ENCODE data around the gene CYB5D1.
"Not testable (repeated sequence)": the region's sequence is repeated elsewhere in the genome, so short reads cannot be mapped to it uniquely, and the experiment has no call there.

Gene CYB5D1

DNA sequence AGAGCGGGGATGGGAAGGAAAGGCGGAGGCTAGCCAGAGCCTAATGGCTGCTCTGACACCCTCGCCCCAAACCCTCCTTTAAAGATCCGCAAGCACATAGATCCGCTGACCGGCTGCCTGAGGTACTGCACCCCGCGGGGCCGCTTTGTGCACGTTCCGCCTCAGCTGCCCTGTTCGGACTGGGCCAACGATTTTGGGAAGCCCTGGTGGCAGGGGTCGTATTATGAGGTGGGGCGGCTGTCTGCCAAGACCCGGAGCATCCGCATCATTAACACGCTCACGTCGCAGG, 663 bp downstream of the CYB5D1 start:
- no peak for DNase-seq

GRCh38 chr17:7859028-7859427, 1.2 kb downstream of the CYB5D1 start:
- DNase-seq = no peak

- peak; percentile 8 for DNase-seq
These were observed 5.1 kb downstream of the CYB5D1 start for GRCh38 chr17:7862692-7863437.

DNA sequence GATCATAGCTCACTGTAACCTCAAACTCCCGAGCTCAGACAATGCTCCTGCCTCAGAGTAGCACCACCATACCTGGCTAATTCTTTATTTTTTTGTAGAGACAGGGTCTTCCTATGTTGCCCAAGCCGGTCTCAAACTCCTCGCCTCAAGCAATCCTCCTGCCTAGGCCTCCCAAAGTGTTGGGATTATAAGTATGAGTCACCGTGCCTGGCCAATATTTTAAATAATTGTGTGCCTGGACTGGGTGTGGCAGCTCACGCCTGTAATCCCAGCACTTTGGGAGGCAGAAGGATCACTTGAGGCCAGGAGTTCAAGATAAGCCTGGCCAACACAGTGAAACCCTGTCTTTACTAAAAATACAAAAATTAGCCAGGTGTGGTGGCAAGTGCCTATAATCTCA, 6.6 kb downstream of the CYB5D1 start:
- DNase-seq = not testable (repeated sequence)

DNA sequence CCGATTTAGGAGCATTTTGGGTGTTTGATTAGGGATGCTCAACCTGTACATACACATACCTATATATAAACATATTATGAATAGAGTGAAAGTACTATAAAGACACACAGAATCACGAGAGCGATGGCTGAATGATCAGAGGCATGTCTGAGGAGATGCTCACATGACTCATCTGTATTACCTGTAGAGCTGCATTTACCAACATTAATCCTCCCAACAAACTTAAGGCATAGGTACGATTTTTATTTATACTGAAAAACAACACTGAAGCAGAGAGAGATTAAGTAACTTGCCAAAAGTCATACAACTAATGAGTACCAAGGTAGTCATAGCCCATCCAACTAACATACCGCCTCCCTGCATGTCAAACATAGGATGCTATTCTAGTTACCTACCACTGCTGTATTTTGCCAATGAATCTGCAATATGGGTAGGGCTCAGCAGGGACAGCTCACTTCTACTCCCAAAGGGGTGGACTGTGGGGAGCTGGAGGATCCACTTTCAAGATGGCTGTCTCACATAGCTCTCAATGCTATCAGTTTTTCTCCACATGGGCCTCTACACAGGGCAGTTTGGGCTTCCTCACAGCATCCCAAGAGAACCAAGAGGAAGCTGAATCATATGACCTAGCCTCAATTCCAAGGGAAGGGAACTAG, 7.3 kb downstream of the CYB5D1 start:
- DNase-seq = no peak

GRCh38 chr17:7867881-7868329, 10.1 kb downstream of the CYB5D1 start:
- DNase-seq = no peak

- DNase-seq = no peak
These were observed 15.2 kb downstream of the CYB5D1 start for GRCh38 chr17:7873051-7873450.

DNA sequence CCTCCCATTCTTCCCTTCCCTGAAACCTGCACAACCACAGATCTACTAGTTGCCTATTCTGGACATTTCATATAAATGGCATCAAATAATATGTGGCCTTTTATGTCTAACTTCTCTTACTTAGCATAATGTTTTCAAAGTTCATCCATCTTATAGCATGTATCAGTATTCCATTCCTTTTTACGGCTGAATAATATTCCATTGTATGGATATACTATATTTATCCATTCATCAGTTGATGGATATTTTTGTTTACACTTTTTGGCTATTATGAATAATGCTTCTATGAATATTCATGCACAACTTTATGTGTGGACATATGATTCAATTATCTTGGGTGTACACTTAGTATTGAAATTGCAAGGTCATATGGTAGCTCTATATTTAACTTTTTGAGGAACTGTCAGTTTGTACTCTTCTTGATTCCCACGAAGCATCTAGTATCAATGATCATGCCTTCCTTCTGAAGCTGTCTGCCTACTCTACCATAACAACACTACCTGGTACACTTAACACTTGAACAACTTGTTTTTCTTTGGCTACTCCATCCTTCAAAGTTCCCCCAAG, 18.1 kb downstream of the CYB5D1 start:
- no peak for DNase-seq

DNA sequence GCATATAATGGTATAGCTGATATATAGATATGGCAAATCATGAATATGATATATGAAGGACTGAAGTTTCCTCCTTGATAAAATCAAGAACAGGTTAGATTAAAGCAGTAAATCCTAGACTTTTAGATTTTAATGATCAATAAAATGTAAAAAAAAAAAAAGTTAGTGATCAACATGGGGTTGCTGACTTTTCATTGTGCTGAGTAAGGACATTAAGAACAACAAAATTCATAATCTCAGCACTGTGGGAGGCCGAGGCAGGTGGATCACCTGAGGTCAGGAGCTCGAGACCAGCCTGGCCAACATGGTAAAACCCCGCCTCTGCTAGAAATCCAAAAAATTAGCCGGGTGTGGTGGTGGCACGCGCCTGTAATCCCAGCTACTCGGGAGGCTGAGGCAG, 20.4 kb downstream of the CYB5D1 start:
- DNase-seq = no peak

DNA sequence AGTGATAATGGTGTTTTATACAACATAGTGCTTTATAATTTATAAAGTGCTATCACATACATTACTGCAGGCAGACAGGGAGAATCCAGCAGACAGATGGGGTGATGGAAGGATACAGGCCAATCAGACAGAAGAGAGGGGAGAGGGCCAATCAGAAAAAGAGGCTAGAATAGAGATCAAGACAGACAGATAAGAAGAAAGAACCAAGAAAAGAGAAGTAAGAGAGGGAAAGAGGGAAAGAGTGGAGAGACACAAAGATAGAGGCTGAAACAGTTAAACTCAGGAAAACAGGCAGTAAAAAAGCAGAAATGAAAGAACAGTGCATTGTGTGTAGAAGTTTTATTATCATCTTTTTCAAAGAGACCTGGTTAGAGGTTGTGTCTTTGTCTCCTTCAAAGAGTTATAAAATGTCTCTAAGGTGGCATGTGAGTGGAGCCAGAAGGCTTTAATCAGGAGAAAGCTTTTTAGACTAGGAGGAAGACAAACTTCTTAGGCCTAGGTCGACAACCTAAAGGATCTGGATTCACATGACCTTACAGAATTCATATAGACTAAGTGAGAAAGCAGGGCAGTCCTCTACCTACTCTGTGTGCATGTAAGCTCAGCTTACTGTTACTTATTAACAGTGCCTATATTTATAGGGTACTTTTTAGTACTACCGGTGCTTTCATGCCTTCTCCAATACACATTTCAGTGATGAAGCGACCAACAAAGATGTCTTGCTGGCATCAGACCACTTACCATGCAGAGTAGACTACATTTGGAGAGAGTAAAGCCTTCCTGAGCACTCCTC, 22.5 kb downstream of the CYB5D1 start:
- DNase-seq = no peak

DNA sequence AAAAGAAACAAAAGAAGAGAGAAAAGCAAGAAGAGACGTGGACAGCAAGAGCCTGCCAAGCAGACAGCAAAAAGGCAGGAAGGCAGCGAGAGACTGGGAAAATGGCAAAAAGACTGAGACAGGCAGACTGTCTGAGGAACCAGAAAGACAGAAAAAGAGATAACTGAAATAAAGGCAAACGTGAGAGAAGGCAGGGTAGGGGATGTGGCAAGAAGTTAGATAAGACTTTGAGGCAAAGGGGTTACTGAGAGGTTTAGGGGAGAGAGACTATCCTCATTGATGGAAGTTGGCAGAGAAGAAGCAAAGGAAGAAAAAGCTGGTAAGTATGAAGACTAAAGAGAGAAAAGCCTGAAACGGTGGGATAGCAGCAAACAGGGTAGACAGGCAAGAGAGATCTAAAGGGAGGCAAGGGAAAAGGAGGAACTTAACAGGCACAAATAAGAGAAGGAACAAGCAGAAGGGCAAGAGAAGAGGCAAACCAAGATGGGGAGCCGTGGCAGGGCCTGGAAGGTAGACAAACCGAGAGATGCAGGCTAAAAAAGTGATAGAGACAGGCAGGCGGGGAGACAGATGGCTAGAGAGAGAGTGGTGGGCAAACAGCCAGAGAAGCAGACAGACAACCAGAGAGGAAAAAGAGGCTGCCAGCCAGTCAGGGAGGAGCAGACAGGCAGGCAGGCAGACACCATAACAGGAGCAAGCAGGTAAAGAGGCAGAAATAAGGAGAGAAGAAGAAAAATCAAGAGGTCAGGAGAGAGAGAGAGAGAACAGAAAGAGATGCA, 23.7 kb downstream of the CYB5D1 start:
- DNase-seq = no peak

- DNase-seq = peak; percentile 7
These were observed 24.3 kb downstream of the CYB5D1 start for GRCh38 chr17:7882068-7882467.

- DNase-seq = no peak
These were observed 24.8 kb downstream of the CYB5D1 start for GRCh38 chr17:7882629-7883028.

GRCh38 chr17:7883781-7884386, 26.1 kb downstream of the CYB5D1 start:
- DNase-seq = peak; percentile 9

- DNase-seq = no peak
These were observed 27.0 kb downstream of the CYB5D1 start for GRCh38 chr17:7884581-7885366.

GRCh38 chr17:7885367-7886226, 27.8 kb downstream of the CYB5D1 start:
- peak; percentile 12 for DNase-seq

DNA sequence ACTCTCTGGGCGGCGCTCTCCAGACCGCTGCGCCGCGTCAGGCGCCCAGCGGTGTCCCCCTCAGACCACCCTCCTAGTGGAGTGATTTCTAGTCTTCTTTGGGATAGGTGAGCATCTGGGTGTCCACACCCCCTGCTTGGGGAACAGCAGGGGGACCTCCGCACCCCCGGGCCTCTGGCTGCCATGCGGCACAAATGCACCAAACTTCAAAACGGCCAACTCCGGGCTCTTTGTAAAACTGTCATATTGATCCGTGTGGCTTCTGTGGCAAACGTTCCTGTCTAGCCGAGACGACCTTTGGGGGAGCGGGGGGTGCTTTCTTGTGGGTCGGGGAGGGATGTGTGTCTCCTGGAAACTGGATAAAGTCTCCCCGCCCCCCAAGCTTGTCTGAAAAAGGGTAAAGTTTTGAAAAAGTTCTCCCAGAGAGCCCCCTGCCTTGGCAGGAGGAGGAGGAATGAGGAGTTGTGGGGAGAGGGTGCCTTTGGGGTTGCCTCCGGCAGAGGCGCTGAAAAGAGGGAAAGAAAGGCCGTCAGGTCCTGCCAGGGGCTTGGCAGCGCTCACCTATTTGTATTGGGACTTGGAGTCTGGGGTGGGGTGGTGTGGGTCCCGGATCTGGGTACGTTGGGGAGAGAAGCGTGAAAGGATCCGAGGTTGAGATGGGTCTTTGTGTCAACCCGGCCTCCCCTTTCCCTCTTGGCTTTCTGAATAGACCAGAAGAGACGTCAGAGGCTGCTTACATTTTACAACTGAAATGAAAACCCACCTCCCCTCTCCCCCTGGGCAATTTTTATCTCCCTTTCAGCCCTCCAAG, 28.6 kb downstream of the CYB5D1 start:
- no peak for DNase-seq

DNA sequence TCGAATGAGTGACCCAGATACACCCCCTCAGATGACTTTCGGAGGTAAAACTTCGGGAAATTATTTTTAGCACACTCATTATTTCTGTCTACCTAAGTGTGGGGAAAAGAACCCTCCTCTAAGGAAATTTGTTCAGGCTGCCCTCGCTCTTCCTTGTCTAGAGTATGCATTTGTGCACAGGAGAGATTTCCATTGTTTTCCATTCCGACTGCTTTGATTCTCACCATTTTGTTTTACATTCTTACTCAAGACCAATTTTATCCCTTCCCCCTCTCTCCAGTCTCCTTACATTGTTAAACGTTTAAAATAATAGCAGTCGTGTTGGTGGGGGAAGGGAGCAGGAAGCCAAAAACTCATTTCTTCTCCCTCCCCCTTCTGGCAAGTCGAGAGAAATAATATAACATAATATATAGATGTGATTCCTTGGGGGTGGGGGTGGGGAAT, 29.3 kb downstream of the CYB5D1 start:
- DNase-seq = no peak

- DNase-seq = peak; percentile 80
These were observed 29.8 kb downstream of the CYB5D1 start for GRCh38 chr17:7887482-7888183.
